ENCODE measurements around the gene KIF16B. TPM values are rescaled to one million over a fixed set of nuclear protein-coding genes. Genes with fewer than 3 reads are reported as not detected.

Gene KIF16B
- total and polyA plus RNA-seq, 2 of the 8 experiments (the other 6 are each of a cell fraction or from before 2014, with no cell fraction given), result 3.0 to 9.2 TPM

GRCh38 chr20:16560661-16561060 lies 12.6 kb downstream of the KIF16B start:
- no peak overlapping the region for H3K14ac ChIP-seq (ENCODE audit: insufficient read length)
- WGBS, 2 experiments (ENCODE audit: extremely low coverage in 1 of 2, insufficient coverage in 1 of 2, insufficient read length in 1 of 2, insufficient replicate concordance in 2 of 2, low coverage in 1 of 2, low lambda C conversion rate in 2 of 2, missing lambda C conversion rate in 1 of 2), result 76% methylated on average over 9 of the region's 9 CpGs; no CpG with 5 or more reads in 1 of the 2 experiments
- no peak overlapping the region for H3K56ac ChIP-seq (replicated peaks; ENCODE audit: insufficient read length, low read depth, low read length)
- H4K91ac ChIP-seq (replicated peaks; ENCODE audit: insufficient read length, low read length), result no peak overlapping the region
- H3K79me1 ChIP-seq (ENCODE audit: low read depth, low read length), result peaks cover 4% of the 10 kb centered on the region; the same call in 1 of the 2 replicates
- H3K4me3 ChIP-seq (ENCODE audit: extremely low read depth in 1 of 4, insufficient read depth in 2 of 4, low read depth in 3 of 4, low read length in 4 of 4), result no peak overlapping the region
- DNase-seq (ENCODE audit: low read depth in 1 of 2, low spot score in 2 of 2) (no peak), FAIRE-seq (no peak)
- peaks cover 0 to 5% of the 10 kb centered on the region in 2 experiments; a peak in 2 of 4 replicates for H3K79me2 ChIP-seq (ENCODE audit: control insufficient read depth in 1 of 2, insufficient read depth in 2 of 2, low read length in 2 of 2)
- H3K4ac ChIP-seq (replicated peaks; ENCODE audit: insufficient read length, low read depth, low read length), result no peak overlapping the region
- ChIA-PET CTCF (ENCODE audit: partially characterized antibody) (no interaction called here), POLR2A (ENCODE audit: partially characterized antibody) (no interaction called here)
- no peaks in the 10 kb centered on the region for H3K23me2 ChIP-seq (ENCODE audit: low read depth, low read length)
- no peak overlapping the region for H4K8ac ChIP-seq (ENCODE audit: extremely low read depth, insufficient read depth, low read length)
- no peak overlapping the region for H2BK120ac ChIP-seq (replicated peaks; ENCODE audit: low read depth, low read length)
- H4K5ac ChIP-seq (ENCODE audit: insufficient read length, low read depth, low read length), result no peak overlapping the region
- no peak overlapping the region for H3K4me2 ChIP-seq (ENCODE audit: insufficient read depth in 1 of 2, low read depth in 2 of 2, low read length in 2 of 2)
- H2BK5ac ChIP-seq (ENCODE audit: low read depth, low read length), result no peak overlapping the region
- no peaks in the 10 kb centered on the region for H3K27me3 ChIP-seq (replicated peaks in 1 of 4; ENCODE audit: control insufficient read depth in 3 of 4, extremely low read depth in 1 of 4, insufficient read depth in 3 of 4, low read length in 3 of 4)
- no peak overlapping the region for H2BK20ac ChIP-seq (ENCODE audit: low read length)
- peaks cover 0 to 7% (median 3%) of the 10 kb centered on the region in 4 experiments; a peak in 5 of 7 replicates for H3K4me1 ChIP-seq (replicated peaks in 1 of 4; ENCODE audit: control insufficient read depth in 3 of 4, insufficient read depth in 4 of 4, low read length in 3 of 4)
- no peaks in the 10 kb centered on the region for H3K9me3 ChIP-seq (ENCODE audit: insufficient read depth in 2 of 2, low read depth in 1 of 2, low read length in 1 of 2)
- H3K9ac ChIP-seq (replicated peaks in 1 of 4; ENCODE audit: extremely low read depth in 1 of 4, low read depth in 3 of 4, low read length in 3 of 4), result no peak overlapping the region
- H3K27ac ChIP-seq (ENCODE audit: low read depth, low read length), result no peak overlapping the region
- no peak overlapping the region for H2BK15ac ChIP-seq (ENCODE audit: low read length)
- H3K36me3 ChIP-seq (ENCODE audit: control insufficient read depth in 2 of 4, insufficient read depth in 4 of 4, low read length in 3 of 4), result no peaks in the 10 kb centered on the region
- H2AFZ ChIP-seq (ENCODE audit: low read length), result no peak overlapping the region
- H2AK5ac ChIP-seq (ENCODE audit: low read depth, low read length), result no peak overlapping the region
- H3K18ac ChIP-seq (ENCODE audit: extremely low read depth, low read length), result no peak overlapping the region
- no peak overlapping the region for H3K23ac ChIP-seq (ENCODE audit: insufficient read length)
- H4K20me1 ChIP-seq (replicated peaks in 1 of 2; ENCODE audit: control insufficient read depth in 1 of 2, insufficient read depth in 2 of 2, low read length in 2 of 2), result peaks cover 0 to 4% of the 10 kb centered on the region in 2 experiments
- H2BK12ac ChIP-seq (ENCODE audit: low read depth, low read length), result no peak overlapping the region
- TF ChIP-seq GABPA (IDR thresholded peaks at IDR 0.05; ENCODE audit: borderline replicate concordance, insufficient read depth, low read length), result no peak
- no peak for TF ChIP-seq HDAC2 (IDR thresholded peaks at IDR 0.05; ENCODE audit: borderline replicate concordance in 1 of 2, low read depth in 2 of 2, low read length in 2 of 2)

Measured in H1 (cell line).